NCI-H146 treated with DMSO at 0.1 percent for 48 hours (cell line): ENCODE results near the gene KRTAP2-1.
A peak's percentile ranks its signal among the peaks of the same experiment; 100 is the strongest.
"Not testable (repeated sequence)": the region's sequence is repeated elsewhere in the genome, so short reads cannot be mapped to it uniquely, and the experiment has no call there.

Experiments
- DNase-seq: peaks from one replicate; lab custom pipeline; 2025; ENCODE audit not compliant: unreplicated experiment; lab: John Stamatoyannopoulos, UW

Gene KRTAP2-1

GRCh38 chr17:41013606-41014005 lies 33.5 kb downstream of the KRTAP2-1 start:
- no peak for DNase-seq

- no peak for DNase-seq
Measured at GRCh38 chr17:41013181-41013580, 33.9 kb downstream of the KRTAP2-1 start.

GRCh38 chr17:41012326-41013120 lies 34.6 kb downstream of the KRTAP2-1 start:
- DNase-seq, result no peak

GRCh38 chr17:41010441-41010840 lies 36.7 kb downstream of the KRTAP2-1 start:
- no peak for DNase-seq

- no peak for DNase-seq
Measured at GRCh38 chr17:41009936-41010335, 37.2 kb downstream of the KRTAP2-1 start.

GRCh38 chr17:41009301-41009760 lies 37.8 kb downstream of the KRTAP2-1 start:
- peak; percentile 21 for DNase-seq

GRCh38 chr17:41008811-41009210 lies 38.3 kb downstream of the KRTAP2-1 start, which contains the start of gene KRTAP3-1:
TSS of gene KRTAP3-1 (minus strand) at chr17:41009128. CDS start at chr17:41009074, 54 bp downstream.
- peak; percentile 40 for DNase-seq

- no peak for DNase-seq
Measured at GRCh38 chr17:41004397-41004796, 42.7 kb downstream of the KRTAP2-1 start.

GRCh38 chr17:41003926-41004325 lies 43.2 kb downstream of the KRTAP2-1 start:
- no peak for DNase-seq

GRCh38 chr17:41002814-41003213 lies 44.3 kb downstream of the KRTAP2-1 start:
- DNase-seq, result no peak

- DNase-seq, result no peak
Measured at GRCh38 chr17:41001795-41002194, 45.3 kb downstream of the KRTAP2-1 start.

GRCh38 chr17:40999563-40999962 lies 47.6 kb downstream of the KRTAP2-1 start, which contains the start of gene KRTAP3-2:
TSS of gene KRTAP3-2 (minus strand) at chr17:40999906. CDS start at chr17:40999853, 53 bp downstream.
- not testable (repeated sequence) for DNase-seq

GRCh38 chr17:40997361-40997760 lies 49.8 kb downstream of the KRTAP2-1 start:
- DNase-seq, result no peak

GRCh38 chr17:40996829-40997228 lies 50.3 kb downstream of the KRTAP2-1 start:
- DNase-seq, result no peak
